Activated CD8-positive, alpha-beta T cell treated with anti-CD3 and anti-CD28 coated beads for 36 hours (primary cell): ENCODE results near the gene DNM2. TPM values are rescaled to one million over a fixed set of nuclear protein-coding genes. Genes with fewer than 3 reads are reported as not detected.

ENCODE experiments used
- ATAC-seq: fragments of 200-7000 bp; cut with Tn5 transposase; one replicate; pipeline ENCODE4 v1.10.0; 2021; ENCODE audit warnings: mild to moderate bottlenecking, moderate library complexity
- CTCF ChIA-PET: fragments of 350-600 bp; sonication (Branson Sonifier 250); formaldehyde crosslinking; loops from one replicate; lab custom pipeline; 2021; ENCODE audit warnings: antibody characterized with exemption; lab: Charles Lee
- POLR2A ChIA-PET: fragments of 350-600 bp; sonication (Branson Sonifier 250); formaldehyde crosslinking; loops from one replicate; lab custom pipeline; 2021; ENCODE audit warnings: antibody characterized with exemption; lab: Charles Lee
- DNase-seq: peaks from one replicate; pipeline ENCODE4 v3.0.0-alpha.2; 2020
- H3K27ac Mint-ChIP-seq: one replicate; pipeline ENCODE4 v1.8.0; 2021; ENCODE audit warnings: mild to moderate bottlenecking, mixed read lengths
- H3K27me3 Mint-ChIP-seq: one replicate; pipeline ENCODE4 v1.8.0; 2021; ENCODE audit warnings: mixed read lengths
- H3K36me3 Mint-ChIP-seq: one replicate; pipeline ENCODE4 v1.8.0; 2021; ENCODE audit warnings: low read depth, mixed read lengths
- H3K4me1 Mint-ChIP-seq: one replicate; pipeline ENCODE4 v1.8.0; 2021; ENCODE audit warnings: low read depth, mixed read lengths
- H3K4me3 Mint-ChIP-seq: one replicate; pipeline ENCODE4 v1.8.0; 2021; ENCODE audit warnings: mild to moderate bottlenecking, moderate library complexity, mixed read lengths
- H3K9me3 Mint-ChIP-seq: one replicate; pipeline ENCODE4 v1.8.0; 2021; ENCODE audit warnings: mixed read lengths
- CTCF ChIP-seq: fragments of 200-600 bp; IDR thresholded peaks from one replicate; pipeline ENCODE4 v1.8.0; 2022; ENCODE audit warnings: antibody characterized with exemption, mild to moderate bottlenecking
- intact Hi-C: fragments of 100-400 bp; cut with micrococcal nuclease; formaldehyde crosslinking; loops from one replicate; pipeline ENCODE4 v1.10.0; 2022
- total RNA-seq, 2 experiments: library from RNA; stranded (reverse); gene quantifications; one replicate each; pipeline ENCODE4 v1.2.3, GENCODE V29; 2021

Gene DNM2
- total RNA-seq, 2 experiments from 2014 or later, result 151 to 153 TPM

- H3K4me1 Mint-ChIP-seq, result peaks cover 6% of the 10 kb centered on the region
- H3K9me3 Mint-ChIP-seq, result no peaks in the 10 kb centered on the region
- CTCF ChIA-PET, result interaction anchor here (1.4 to 3.0 kb wide), 3 partner anchors 102 to 117 kb away, joined by 7 to 12 read pairs (median 9); partner anchors contain the start of genes DNM2 and QTRT1
- no peak for ATAC-seq
- TF ChIP-seq CTCF, result no peak
- peak overlapping the region; percentile 77 for H3K27ac Mint-ChIP-seq
- no peak overlapping the region for H3K4me3 Mint-ChIP-seq
- intact Hi-C loops, result no loop called here
- H3K27me3 Mint-ChIP-seq, result no peaks in the 10 kb centered on the region
- peaks cover 38% of the 10 kb centered on the region for H3K36me3 Mint-ChIP-seq
- no peak for DNase-seq
- POLR2A ChIA-PET, result no interaction called here
Measured at GRCh38 chr19:10819124-10820060, 101.5 kb downstream of the DNM2 start.

- Mint-ChIP-seq H3K27me3 (no peaks in the 10 kb centered on the region), H3K4me1 (peaks cover 6% of the 10 kb centered on the region), H3K9me3 (no peaks in the 10 kb centered on the region), H3K4me3 (no peak overlapping the region), H3K36me3 (peaks cover 36% of the 10 kb centered on the region), H3K27ac (peak overlapping the region; percentile 77)
- intact Hi-C loops, result no loop called here
- ChIA-PET POLR2A (interaction anchor here (0.6 to 1.8 kb wide), 3 partner anchors 7 to 17 kb away, joined by 3 to 6 read pairs (median 4); partner anchors contain the start of gene TMED1), CTCF (interaction anchor here (0.6 to 3.0 kb wide), 7 partner anchors 14 to 118 kb away, joined by 3 to 12 read pairs (median 4); partner anchors contain the start of genes DNM2 and QTRT1)
- TF ChIP-seq CTCF, result peak; percentile 30
- peak; percentile 24 for DNase-seq
- ATAC-seq, result peak; percentile 64
Measured at GRCh38 chr19:10820173-10820572, 102.3 kb downstream of the DNM2 start.

- CTCF ChIA-PET, result no interaction called here
- no peak for TF ChIP-seq CTCF
Measured at GRCh38 chr19:10823690-10824089, 105.8 kb downstream of the DNM2 start.

GRCh38 chr19:10826231-10826630 lies 108.4 kb downstream of the DNM2 start:
- no peak overlapping the region for H3K27ac Mint-ChIP-seq
- TF ChIP-seq CTCF, result no peak
- H3K4me1 Mint-ChIP-seq, result peaks cover 3% of the 10 kb centered on the region

More at GRCh38 chr19:10823690-10824089, 105.8 kb downstream of the DNM2 start:
- H3K27ac Mint-ChIP-seq, result no peak overlapping the region
- peaks cover 38% of the 10 kb centered on the region for H3K36me3 Mint-ChIP-seq
- ATAC-seq (no peak), DNase-seq (no peak)
- peaks cover 6% of the 10 kb centered on the region for H3K4me1 Mint-ChIP-seq
- POLR2A ChIA-PET, result no interaction called here
- no peak overlapping the region for H3K4me3 Mint-ChIP-seq
- intact Hi-C loops, result no loop called here
- no peaks in the 10 kb centered on the region for H3K27me3 Mint-ChIP-seq
- H3K9me3 Mint-ChIP-seq, result no peaks in the 10 kb centered on the region

More at GRCh38 chr19:10826231-10826630, 108.4 kb downstream of the DNM2 start:
- H3K27me3 Mint-ChIP-seq, result no peaks in the 10 kb centered on the region
- POLR2A ChIA-PET, result no interaction called here
- H3K4me3 Mint-ChIP-seq, result no peak overlapping the region
- H3K36me3 Mint-ChIP-seq, result peaks cover 21% of the 10 kb centered on the region
- H3K9me3 Mint-ChIP-seq, result no peaks in the 10 kb centered on the region
- intact Hi-C loops, result no loop called here
- CTCF ChIA-PET, result interaction anchor here (1.7 kb wide), 1 partner anchor 38 kb away, joined by 3 read pairs; no protein-coding TSS in a partner anchor
- DNase-seq (no peak), ATAC-seq (no peak)
